Caco-2 (cell line): Measurements from ENCODE around the gene NPAS3. TPM values are rescaled to one million over a fixed set of nuclear protein-coding genes. Genes with fewer than 3 reads are reported as not detected.

Source experiments
- BruUV-seq: library from RNA; stranded (reverse); fragments of 400-500 nt; replicated peaks from 2 replicates; lab custom pipeline; 2021; lab: Mats Ljungman, UMichigan
- CTCF ChIA-PET: fragments of 300-600 bp; sonication (Branson Sonifier 250); formaldehyde crosslinking; loops from one replicate; lab custom pipeline; 2022; ENCODE audit warnings: antibody characterized with exemption; lab: Charles Lee
- POLR2A ChIA-PET: fragments of 300-600 bp; sonication (Branson Sonifier 250); formaldehyde crosslinking; loops from one replicate; lab custom pipeline; 2022; ENCODE audit warnings: antibody characterized with exemption; lab: Charles Lee
- DNase-seq, 2 experiments: peaks; one replicate each; pipeline versions ENCODE4 v3.0.0 to v3.0.0-alpha.2; 2020 to 2022
- H3K27me3 ChIP-seq: replicated peaks from 2 replicates; pipeline ENCODE4 v1.6.0; 2011; ENCODE audit warnings: low read length; ENCODE audit not compliant: control insufficient read depth, insufficient read depth
- H3K36me3 ChIP-seq: 2 replicates; pipeline ENCODE4 v1.5.1; 2011; ENCODE audit warnings: low read length; ENCODE audit not compliant: control insufficient read depth, insufficient read depth
- H3K4me1 ChIP-seq: fragments of 250-450 bp; sonication (Bioruptor Pico); 2 replicates; pipeline ENCODE4 v1.5.1; 2020; ENCODE audit warnings: mild to moderate bottlenecking
- H3K4me3 ChIP-seq: 2 replicates; pipeline ENCODE4 v1.5.1; 2011; ENCODE audit warnings: low read depth, mild to moderate bottlenecking, control low read depth, low read length
- H3K9me3 ChIP-seq: fragments of 250-450 bp; sonication (Bioruptor Pico); 2 replicates; pipeline ENCODE4 v1.5.1; 2020; ENCODE audit warnings: mild to moderate bottlenecking, moderate library complexity
- H3K27ac Mint-ChIP-seq: one replicate; pipeline ENCODE4 v1.8.0; 2022; ENCODE audit warnings: mixed read lengths; ENCODE audit not compliant: unreplicated experiment
- H3K27me3 Mint-ChIP-seq: one replicate; pipeline ENCODE4 v1.8.0; 2022; ENCODE audit warnings: mixed read lengths; ENCODE audit not compliant: insufficient read depth, unreplicated experiment
- H3K36me3 Mint-ChIP-seq: one replicate; pipeline ENCODE4 v1.8.0; 2022; ENCODE audit warnings: mild to moderate bottlenecking, mixed read lengths; ENCODE audit not compliant: insufficient read depth, unreplicated experiment
- H3K4me1 Mint-ChIP-seq: one replicate; pipeline ENCODE4 v1.8.0; 2022; ENCODE audit warnings: low read depth, mixed read lengths; ENCODE audit not compliant: unreplicated experiment
- H3K4me3 Mint-ChIP-seq: one replicate; pipeline ENCODE4 v1.8.0; 2022; ENCODE audit warnings: mild to moderate bottlenecking, moderate library complexity, mixed read lengths; ENCODE audit not compliant: unreplicated experiment
- H3K9me3 Mint-ChIP-seq: one replicate; pipeline ENCODE4 v1.8.0; 2022; ENCODE audit warnings: mixed read lengths; ENCODE audit not compliant: unreplicated experiment
- intact Hi-C: fragments of 100-400 bp; cut with micrococcal nuclease; formaldehyde crosslinking; loops from one replicate; pipeline ENCODE4 v1.10.0; 2022; ENCODE audit not compliant: unreplicated experiment
- total RNA-seq: library from RNA; stranded (reverse); gene quantifications from 2 replicates; pipeline ENCODE4 v1.2.3, GENCODE V29; 2022
- TF ChIP-seq, protein P1 (sequence below), 2 experiments: fragments of 200-600 bp in 1 of 2; IDR thresholded peaks; 1 replicate in 1 of 2; 2 replicates in 1 of 2; pipeline versions ENCODE4 v1.5.1 to v1.8.0; 2011 to 2022; ENCODE audit warnings: antibody characterized with exemption in 1 of 2, control low read depth in 1 of 2, inconsistent platforms in 1 of 2, low read depth in 1 of 2, low read length in 1 of 2, mild to moderate bottlenecking in 1 of 2, moderate library complexity in 1 of 2; ENCODE audit not compliant: insufficient read depth in 1 of 2, severe bottlenecking in 1 of 2, unreplicated experiment in 1 of 2

NPAS3 gene
- total RNA-seq, 1 experiment from 2014 or later, result not detected

DNA sequence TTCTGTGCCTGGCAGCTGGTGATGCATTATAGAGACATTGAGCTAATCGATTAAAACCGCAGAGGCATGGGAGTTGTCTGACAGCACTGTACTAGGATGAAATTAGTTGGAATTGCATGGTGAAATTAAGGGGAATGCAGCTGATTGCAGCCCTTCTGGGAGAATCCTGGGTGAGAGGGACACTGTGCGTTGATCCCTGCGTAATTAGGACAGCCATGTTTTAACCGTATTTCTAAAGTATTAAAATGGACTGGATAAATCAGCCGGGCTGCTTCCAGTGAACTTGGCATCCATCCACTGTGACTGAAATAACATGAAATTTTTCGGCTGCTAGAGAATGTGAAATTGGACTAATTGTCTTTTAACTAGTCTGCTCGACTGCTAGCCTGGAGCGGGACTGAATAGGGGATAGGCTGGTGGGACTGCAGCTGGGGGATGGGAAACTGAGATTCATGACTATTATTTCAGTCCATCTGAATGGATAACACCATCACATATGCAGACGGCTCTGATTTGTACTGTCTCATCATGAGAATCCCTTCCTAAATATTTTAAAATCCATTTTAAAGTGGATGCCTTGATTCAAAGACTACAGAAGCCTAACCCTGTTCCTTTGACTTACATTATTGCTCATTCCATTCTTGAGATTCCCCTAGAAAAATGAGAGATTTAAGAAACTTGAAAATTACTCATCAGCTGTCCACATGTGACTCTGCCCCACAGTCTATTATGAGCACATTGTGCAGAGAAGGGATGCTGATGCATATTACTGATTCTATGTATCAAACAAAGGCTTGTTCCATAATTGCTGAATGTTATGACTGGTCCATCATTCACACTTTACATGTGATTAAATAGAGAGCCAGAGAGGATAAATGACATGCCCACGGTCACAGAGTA lies 343.9 kb downstream of the NPAS3 start:
- Mint-ChIP-seq H3K4me1 (no peaks in the 10 kb centered on the region), H3K9me3 (no peaks in the 10 kb centered on the region), H3K27ac (no peak overlapping the region), H3K4me3 (no peak overlapping the region), H3K27me3 (peaks cover 14% of the 10 kb centered on the region), H3K36me3 (no peaks in the 10 kb centered on the region)
- BruUV-seq, result no TSS peak
- no peaks in the 10 kb centered on the region for H3K4me1 ChIP-seq
- TF ChIP-seq, protein P1, sequence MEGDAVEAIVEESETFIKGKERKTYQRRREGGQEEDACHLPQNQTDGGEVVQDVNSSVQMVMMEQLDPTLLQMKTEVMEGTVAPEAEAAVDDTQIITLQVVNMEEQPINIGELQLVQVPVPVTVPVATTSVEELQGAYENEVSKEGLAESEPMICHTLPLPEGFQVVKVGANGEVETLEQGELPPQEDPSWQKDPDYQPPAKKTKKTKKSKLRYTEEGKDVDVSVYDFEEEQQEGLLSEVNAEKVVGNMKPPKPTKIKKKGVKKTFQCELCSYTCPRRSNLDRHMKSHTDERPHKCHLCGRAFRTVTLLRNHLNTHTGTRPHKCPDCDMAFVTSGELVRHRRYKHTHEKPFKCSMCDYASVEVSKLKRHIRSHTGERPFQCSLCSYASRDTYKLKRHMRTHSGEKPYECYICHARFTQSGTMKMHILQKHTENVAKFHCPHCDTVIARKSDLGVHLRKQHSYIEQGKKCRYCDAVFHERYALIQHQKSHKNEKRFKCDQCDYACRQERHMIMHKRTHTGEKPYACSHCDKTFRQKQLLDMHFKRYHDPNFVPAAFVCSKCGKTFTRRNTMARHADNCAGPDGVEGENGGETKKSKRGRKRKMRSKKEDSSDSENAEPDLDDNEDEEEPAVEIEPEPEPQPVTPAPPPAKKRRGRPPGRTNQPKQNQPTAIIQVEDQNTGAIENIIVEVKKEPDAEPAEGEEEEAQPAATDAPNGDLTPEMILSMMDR (IDR thresholded peaks at IDR 0.05; ENCODE audit: insufficient read depth in 1 of 2, low read depth in 1 of 2, low read length in 1 of 2, severe bottlenecking in 1 of 2, unreplicated experiment in 1 of 2), result no peak
- H3K36me3 ChIP-seq, result no peaks in the 10 kb centered on the region
- H3K9me3 ChIP-seq, result no peaks in the 10 kb centered on the region
- POLR2A ChIA-PET, result no interaction called here
- CTCF ChIA-PET, result no interaction called here
- DNase-seq, result no peak
- H3K4me3 ChIP-seq, result no peak overlapping the region
- no peaks in the 10 kb centered on the region for H3K27me3 ChIP-seq
- intact Hi-C loops, result no loop called here

DNA sequence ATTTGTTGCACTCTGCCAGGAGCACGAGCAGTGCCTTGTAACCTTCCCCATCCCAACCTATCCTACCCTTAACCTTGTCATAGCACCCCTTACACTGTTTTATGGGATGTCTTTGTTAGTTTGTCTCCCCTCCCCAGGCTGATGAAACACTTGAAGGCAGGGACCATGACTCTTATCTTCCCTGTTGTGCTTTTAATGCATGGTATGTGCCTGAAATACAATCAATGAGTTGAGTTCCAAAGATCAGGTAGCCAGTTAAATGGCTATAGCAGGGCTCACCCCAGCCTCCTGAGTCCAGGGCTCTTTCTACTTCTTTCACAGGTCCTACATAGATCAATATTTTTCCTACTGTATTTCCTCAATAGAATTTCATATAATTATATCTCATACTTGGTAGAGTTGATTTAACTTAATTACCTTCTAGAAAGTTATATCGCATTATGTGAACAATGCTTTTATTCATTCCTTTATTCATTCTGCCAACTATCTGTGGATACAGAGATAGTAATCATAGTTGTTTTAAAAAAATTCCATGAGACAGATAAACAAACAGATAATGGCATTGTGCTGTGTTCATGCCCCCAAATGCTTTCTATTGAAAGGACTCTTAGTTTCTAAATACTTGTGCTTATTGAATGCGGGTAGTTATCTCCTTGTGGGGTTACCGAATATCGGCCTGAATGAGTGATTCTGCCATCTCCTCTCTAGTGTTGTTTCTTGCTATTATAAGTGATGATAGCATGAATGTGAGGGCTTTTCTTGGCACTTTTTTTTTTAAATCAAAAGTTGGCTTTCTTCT lies 347.4 kb downstream of the NPAS3 start:
- no peaks in the 10 kb centered on the region for H3K9me3 ChIP-seq
- CTCF ChIA-PET, result no interaction called here

DNA sequence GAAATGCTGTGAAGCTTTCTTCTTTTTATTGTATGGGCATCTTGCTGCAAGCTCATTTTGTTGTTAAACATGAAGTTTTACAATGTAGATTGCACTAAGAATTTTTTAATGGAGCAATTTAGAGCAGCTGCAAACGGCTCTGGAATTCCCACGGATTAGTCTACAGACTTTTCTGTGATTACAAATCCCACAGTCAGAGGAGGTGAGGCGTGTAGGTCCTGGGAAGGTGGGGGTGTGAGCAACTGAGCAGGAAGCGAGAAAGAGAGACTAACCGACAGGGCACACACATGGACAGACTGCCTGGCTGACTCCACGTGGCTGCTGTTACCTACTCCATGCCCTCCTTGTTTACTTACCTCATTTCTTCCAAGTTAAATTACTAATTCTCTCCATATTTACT lies 348.5 kb downstream of the NPAS3 start:
- Histone ChIP-seq H3K4me3 (no peak overlapping the region), H3K4me1 (no peaks in the 10 kb centered on the region), H3K9me3 (no peaks in the 10 kb centered on the region), H3K36me3 (no peaks in the 10 kb centered on the region), H3K27me3 (no peaks in the 10 kb centered on the region)
- ChIA-PET POLR2A (no interaction called here), CTCF (no interaction called here)
- H3K36me3 Mint-ChIP-seq, result no peaks in the 10 kb centered on the region
- BruUV-seq, result no TSS peak
- TF ChIP-seq, protein P1 (IDR thresholded peaks at IDR 0.05; ENCODE audit: insufficient read depth in 1 of 2, low read depth in 1 of 2, low read length in 1 of 2, severe bottlenecking in 1 of 2, unreplicated experiment in 1 of 2), result no peak
- H3K4me1 Mint-ChIP-seq, result no peaks in the 10 kb centered on the region
- no peak overlapping the region for H3K27ac Mint-ChIP-seq
- no peak overlapping the region for H3K4me3 Mint-ChIP-seq
- DNase-seq, result no peak
- no peaks in the 10 kb centered on the region for H3K9me3 Mint-ChIP-seq
- intact Hi-C loops, result no loop called here
- peaks cover 18% of the 10 kb centered on the region for H3K27me3 Mint-ChIP-seq

More for the DNA sequence above, 347.4 kb downstream of the NPAS3 start:
- H3K36me3 ChIP-seq, result no peaks in the 10 kb centered on the region
- H3K36me3 Mint-ChIP-seq, result no peaks in the 10 kb centered on the region
- TF ChIP-seq, protein P1 (IDR thresholded peaks at IDR 0.05; ENCODE audit: insufficient read depth in 1 of 2, low read depth in 1 of 2, low read length in 1 of 2, severe bottlenecking in 1 of 2, unreplicated experiment in 1 of 2), result no peak
- H3K27me3 ChIP-seq, result no peaks in the 10 kb centered on the region
- POLR2A ChIA-PET, result no interaction called here
- H3K4me1 Mint-ChIP-seq, result no peaks in the 10 kb centered on the region
- no peaks in the 10 kb centered on the region for H3K9me3 Mint-ChIP-seq
- H3K27me3 Mint-ChIP-seq, result peaks cover 16% of the 10 kb centered on the region
- no peak overlapping the region for H3K4me3 ChIP-seq
- intact Hi-C loops, result no loop called here
- H3K27ac Mint-ChIP-seq, result no peak overlapping the region
- H3K4me1 ChIP-seq, result no peaks in the 10 kb centered on the region
- no peak for DNase-seq
- H3K4me3 Mint-ChIP-seq, result no peak overlapping the region
- BruUV-seq, result no TSS peak
